Panc1 (cell line): Measurements from ENCODE around the gene FAM24B. TPM values are rescaled to one million over a fixed set of nuclear protein-coding genes. Genes with fewer than 3 reads are reported as not detected.

Experiments used
- ATAC-seq: fragments of 200-7000 bp; cut with Tn5 transposase; 2 replicates; pipeline ENCODE4 v1.9.1; 2020; ENCODE audit warnings: mild to moderate bottlenecking, moderate library complexity
- BruUV-seq: library from RNA; stranded (reverse); fragments of 400-500 nt; replicated peaks from 2 replicates; lab custom pipeline; 2021; lab: Mats Ljungman, UMichigan
- CTCF ChIA-PET: fragments of 300-600 bp; sonication (Branson Sonifier 250); formaldehyde crosslinking; loops from one replicate; lab custom pipeline; 2022; ENCODE audit warnings: antibody characterized with exemption; lab: Charles Lee
- POLR2A ChIA-PET: fragments of 300-600 bp; sonication (Branson Sonifier 250); formaldehyde crosslinking; loops from one replicate; lab custom pipeline; 2022; ENCODE audit warnings: antibody characterized with exemption; lab: Charles Lee
- DNase-seq: peaks from one replicate; pipeline ENCODE4 v3.0.0-alpha.2; 2010; ENCODE audit warnings: low read depth, low spot score
- H3K27ac ChIP-seq: 2 replicates; pipeline ENCODE4 v1.5.1; 2011; ENCODE audit warnings: mild to moderate bottlenecking, low read length, inconsistent platforms
- H3K27me3 ChIP-seq: fragments of 200-500 bp; sonication (Bioruptor generic); 2 replicates; pipeline ENCODE4 v1.6.0; 2014; ENCODE audit warnings: low read length, inconsistent platforms; ENCODE audit not compliant: control insufficient read depth, insufficient read depth
- H3K36me3 ChIP-seq: fragments of 200-500 bp; sonication (Bioruptor generic); 2 replicates; pipeline ENCODE4 v1.5.1; 2014; ENCODE audit warnings: inconsistent platforms, mild to moderate bottlenecking, low read length, moderate library complexity; ENCODE audit not compliant: control insufficient read depth, insufficient read depth
- H3K4me1 ChIP-seq: 2 replicates; pipeline ENCODE4 v1.5.1; 2011; ENCODE audit warnings: inconsistent platforms, mild to moderate bottlenecking, low read length, moderate library complexity; ENCODE audit not compliant: control insufficient read depth, insufficient read depth
- H3K4me3 ChIP-seq, 2 experiments: 2 replicates each; pipeline ENCODE4 v1.5.1; 2011 to 2012; ENCODE audit warnings: low read depth in 2 of 2, low read length in 2 of 2, mild to moderate bottlenecking in 2 of 2, inconsistent platforms in 1 of 2, moderate library complexity in 1 of 2
- H3K9me3 ChIP-seq: fragments of 200-500 bp; sonication (Bioruptor generic); 2 replicates; pipeline ENCODE4 v1.5.1; 2014; ENCODE audit warnings: low read depth, mild to moderate bottlenecking, inconsistent platforms, low read length, moderate library complexity; ENCODE audit not compliant: control insufficient read depth, insufficient read depth
- CTCF ChIP-seq: fragments of 450-650 bp; IDR thresholded peaks from 2 replicates; pipeline ENCODE4 v1.5.1; 2017; ENCODE audit warnings: mild to moderate bottlenecking
- POLR2AphosphoS5 ChIP-seq: IDR thresholded peaks from 2 replicates; pipeline ENCODE4 v1.6.1; 2012; ENCODE audit warnings: mild to moderate bottlenecking, low read depth, low read length, moderate library complexity
- REST ChIP-seq, 2 experiments: IDR thresholded peaks; 2 replicates each; pipeline ENCODE4 v1.6.1; 2011 to 2012; ENCODE audit warnings: low read depth in 2 of 2, control low read depth in 1 of 2, low read length in 1 of 2, mild to moderate bottlenecking in 1 of 2, moderate library complexity in 1 of 2; ENCODE audit not compliant: insufficient read depth in 1 of 2
- SIN3A ChIP-seq: IDR thresholded peaks from 2 replicates; pipeline ENCODE4 v1.6.1; 2012; ENCODE audit warnings: low read depth, mild to moderate bottlenecking, low read length, moderate library complexity, borderline replicate concordance; ENCODE audit not compliant: insufficient read depth
- TCF7L2 ChIP-seq: IDR thresholded peaks from 2 replicates; pipeline ENCODE4 v1.6.1; 2011; ENCODE audit warnings: mild to moderate bottlenecking, low read depth, low read length, inconsistent platforms
- in situ Hi-C: cut with HindIII; loops from 2 replicates; pipeline ENCODE4 v1.10.0; 2016; ENCODE audit warnings: low sequenced_read_pairs, low pct_unique_long_range_greater_than_20kb
- intact Hi-C: fragments of 100-400 bp; cut with micrococcal nuclease; formaldehyde crosslinking; loops from one replicate; pipeline ENCODE4 v1.10.0; 2022; ENCODE audit not compliant: unreplicated experiment
- total RNA-seq: library from RNA; stranded (reverse); gene quantifications from one replicate; pipeline ENCODE4 v1.2.1, GENCODE V29; 2021; ENCODE audit not compliant: unreplicated experiment

Gene FAM24B
- total RNA-seq, 1 experiment from 2014 or later = 21.3 TPM

- TF ChIP-seq TCF7L2 (no peak), SIN3A (no peak), POLR2AphosphoS5 (no peak), CTCF (no peak), REST (IDR thresholded peaks at IDR 0.05; ENCODE audit: insufficient read depth in 1 of 2, low read depth in 2 of 2, low read length in 1 of 2) (no peak)
- H3K9me3 ChIP-seq = no peaks in the 10 kb centered on the region
- H3K27me3 ChIP-seq = peaks cover 20% of the 10 kb centered on the region
- BruUV-seq = no TSS peak
- no peaks in the 10 kb centered on the region for H3K4me1 ChIP-seq
- no peak overlapping the region for H3K27ac ChIP-seq
- intact Hi-C loops (no loop called here), in situ Hi-C loops (no loop called here)
- no peaks in the 10 kb centered on the region for H3K36me3 ChIP-seq
- ChIA-PET POLR2A (no interaction called here), CTCF (no interaction called here)
- H3K4me3 ChIP-seq = no peak overlapping the region
- no peak for DNase-seq
- no peak for ATAC-seq
Measured at GRCh38 chr10:122821808-122822207, 57.6 kb downstream of the FAM24B start.

- Histone ChIP-seq H3K27me3 (peaks cover 2% of the 10 kb centered on the region; the same call in 1 of the 2 replicates), H3K4me1 (no peaks in the 10 kb centered on the region), H3K9me3 (no peaks in the 10 kb centered on the region), H3K36me3 (no peaks in the 10 kb centered on the region), H3K4me3 (no peak overlapping the region), H3K27ac (no peak overlapping the region)
- ATAC-seq (no peak), DNase-seq (no peak)
- ChIA-PET POLR2A (no interaction called here), CTCF (no interaction called here)
- in situ Hi-C loops (no loop called here), intact Hi-C loops (no loop called here)
- no TSS peak for BruUV-seq
- no peak for TF ChIP-seq SIN3A
- no peak for TF ChIP-seq TCF7L2
- no peak for TF ChIP-seq POLR2AphosphoS5
- no peak for TF ChIP-seq CTCF
- TF ChIP-seq REST (IDR thresholded peaks at IDR 0.05; ENCODE audit: insufficient read depth in 1 of 2, low read depth in 2 of 2, low read length in 1 of 2) = no peak
Measured at GRCh38 chr10:122815458-122815857, 63.9 kb downstream of the FAM24B start.
